ENCODE data around the gene LYST.
A peak's percentile ranks its signal among the peaks of the same experiment; 100 is the strongest.
"Not testable (repeated sequence)": the region's sequence is repeated elsewhere in the genome, so short reads cannot be mapped to it uniquely, and the experiment has no call there.

The LYST gene

GRCh38 chr1:235860829-235861228 lies 5.9 kb downstream of the LYST start:
- DNase-seq (ENCODE audit: low read depth in 2 of 2): no peak

- DNase-seq (ENCODE audit: low read depth in 2 of 2): no peak
Observed at GRCh38 chr1:235859789-235860188, 6.9 kb downstream of the LYST start.

DNA sequence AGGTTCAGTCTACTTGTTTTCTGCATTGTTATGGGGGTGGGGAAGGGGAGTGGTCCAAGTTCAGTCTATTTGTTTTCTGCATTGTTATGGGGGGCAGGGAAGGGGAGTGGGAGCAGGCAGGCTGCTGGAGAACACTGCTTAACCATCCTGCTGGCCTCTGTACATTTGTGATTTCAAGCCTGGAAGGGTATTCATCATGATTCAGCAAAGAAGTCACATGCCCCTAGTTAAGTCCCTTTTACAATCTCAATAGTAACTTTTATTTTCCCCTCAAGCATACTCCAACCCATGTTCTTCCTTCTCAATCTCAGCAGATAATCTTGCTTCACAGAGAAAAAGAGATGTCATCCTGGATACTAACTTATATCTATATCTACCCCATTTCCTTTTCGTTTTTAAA lies 7.9 kb downstream of the LYST start:
- no peak for DNase-seq (ENCODE audit: low read depth in 2 of 2)

DNA sequence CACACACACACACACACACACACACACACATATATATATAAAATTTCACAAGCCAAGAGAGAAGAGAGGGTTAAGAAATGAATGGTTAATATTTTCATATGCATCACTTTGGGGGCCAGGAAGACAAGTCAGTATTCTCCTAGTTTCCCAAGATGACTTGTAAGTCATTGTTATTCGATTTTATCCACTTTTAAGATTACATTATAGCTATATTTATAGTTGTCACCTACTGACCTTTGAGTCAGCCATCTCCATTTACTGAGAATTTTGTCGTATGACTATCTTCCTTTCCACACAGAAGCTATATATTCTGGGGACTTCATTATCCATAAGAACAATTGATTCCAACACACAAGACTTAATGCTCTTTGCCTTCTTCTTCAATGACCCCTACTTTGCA lies 8.9 kb downstream of the LYST start:
- DNase-seq (ENCODE audit: low read depth in 2 of 2): no peak

- DNase-seq (ENCODE audit: low read depth in 2 of 2): no peak
Observed at GRCh38 chr1:235855811-235856429, 10.8 kb downstream of the LYST start.

DNA sequence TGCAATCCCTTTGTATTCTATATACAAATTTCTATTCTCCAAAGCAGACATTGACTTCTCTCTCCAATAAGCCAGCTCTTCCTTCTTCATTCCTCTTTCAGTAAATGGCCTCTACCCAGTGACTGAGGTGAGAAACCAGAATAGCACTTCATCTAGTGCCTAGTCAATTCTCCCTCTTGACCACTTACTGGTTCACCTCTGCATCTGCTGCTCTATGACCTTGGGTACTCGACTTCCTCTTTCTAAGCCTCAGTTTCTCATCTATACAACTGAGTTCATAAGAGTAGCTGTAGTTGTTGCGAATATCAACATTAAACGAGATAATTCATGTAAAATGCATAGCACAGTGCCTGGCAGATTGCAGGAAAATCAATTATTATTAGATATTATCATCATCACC lies 12.4 kb downstream of the LYST start:
- DNase-seq (ENCODE audit: low read depth in 2 of 2): no peak

- DNase-seq (ENCODE audit: low read depth in 2 of 2): no peak
Observed at GRCh38 chr1:235853653-235854052, 13.1 kb downstream of the LYST start.

GRCh38 chr1:235852887-235853286 lies 13.8 kb downstream of the LYST start:
- DNase-seq (ENCODE audit: low read depth in 2 of 2): no peak

GRCh38 chr1:235851939-235852338 lies 14.8 kb downstream of the LYST start:
- DNase-seq (ENCODE audit: low read depth in 2 of 2): no peak

DNA sequence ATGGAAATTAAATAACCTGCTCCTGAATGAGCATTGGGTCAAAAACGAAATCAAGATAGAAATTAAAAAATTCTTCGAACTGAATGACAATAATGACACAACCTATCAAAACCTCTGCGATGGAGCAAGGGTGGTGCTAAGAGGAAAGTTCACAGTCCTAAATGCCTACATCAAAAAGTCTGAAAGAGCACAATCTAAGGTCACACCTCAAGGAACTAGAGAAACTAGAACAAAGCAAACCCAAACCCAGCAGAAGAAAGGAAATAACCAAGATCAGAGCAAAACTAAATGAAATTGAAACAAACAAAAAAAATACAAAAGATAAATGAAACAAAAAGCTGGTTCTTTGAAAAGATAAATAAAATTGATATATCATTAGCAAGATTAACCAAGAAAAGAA lies 18.5 kb downstream of the LYST start:
- DNase-seq (ENCODE audit: low read depth in 2 of 2): not testable (repeated sequence)

- DNase-seq (ENCODE audit: low read depth in 2 of 2): not testable (repeated sequence)
Observed at GRCh38 chr1:235845656-235846107, 21.0 kb downstream of the LYST start.

- DNase-seq (ENCODE audit: low read depth in 2 of 2): no peak
Observed at GRCh38 chr1:235844776-235845175, 21.9 kb downstream of the LYST start.

DNA sequence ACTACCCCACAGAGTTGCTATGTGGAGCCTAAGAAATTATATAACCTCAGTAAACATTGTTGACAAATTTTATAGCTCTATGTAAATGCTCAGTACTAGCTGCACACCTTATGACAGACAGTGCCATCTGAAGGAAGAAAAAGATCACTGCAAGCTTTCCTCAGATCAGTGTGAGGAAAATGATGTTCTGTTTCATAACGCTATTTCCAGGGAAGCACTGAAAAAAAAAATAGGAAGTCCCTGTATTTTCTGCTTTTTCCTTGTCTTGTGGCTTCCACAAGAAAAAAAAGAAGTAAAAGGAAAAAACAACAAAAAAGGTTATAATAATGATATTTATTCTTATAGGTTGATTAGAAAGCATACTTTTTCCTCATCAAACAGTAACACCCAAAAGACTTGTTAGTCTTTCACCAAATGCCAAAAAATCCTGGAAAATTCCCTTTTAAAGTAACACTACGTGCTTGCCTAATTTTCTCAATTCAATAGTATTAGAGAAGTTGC lies 23.2 kb downstream of the LYST start:
- no peak for DNase-seq (ENCODE audit: low read depth in 2 of 2)

- no peak for DNase-seq (ENCODE audit: low read depth in 2 of 2)
Observed at GRCh38 chr1:235841938-235842545, 24.7 kb downstream of the LYST start.

DNA sequence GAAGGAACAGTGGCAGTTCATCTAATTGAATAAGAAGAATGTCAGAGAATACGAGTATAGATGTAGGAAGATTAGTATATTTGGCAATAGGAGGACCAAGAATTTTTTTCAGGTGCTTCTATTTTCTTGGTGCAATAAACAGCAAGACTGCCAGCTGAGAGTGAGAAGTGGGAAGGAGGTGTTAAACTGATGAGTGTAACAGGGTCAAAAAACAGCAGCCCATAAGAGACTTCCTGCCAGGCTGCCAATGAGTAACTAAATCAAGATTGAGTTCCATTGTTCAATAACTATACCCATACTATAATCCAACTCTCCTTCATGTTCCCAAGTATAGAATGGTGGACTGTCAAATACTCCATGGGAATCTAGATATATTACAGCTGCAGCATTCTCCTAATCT lies 28.7 kb downstream of the LYST start:
- no peak for DNase-seq (ENCODE audit: low read depth in 2 of 2)

DNA sequence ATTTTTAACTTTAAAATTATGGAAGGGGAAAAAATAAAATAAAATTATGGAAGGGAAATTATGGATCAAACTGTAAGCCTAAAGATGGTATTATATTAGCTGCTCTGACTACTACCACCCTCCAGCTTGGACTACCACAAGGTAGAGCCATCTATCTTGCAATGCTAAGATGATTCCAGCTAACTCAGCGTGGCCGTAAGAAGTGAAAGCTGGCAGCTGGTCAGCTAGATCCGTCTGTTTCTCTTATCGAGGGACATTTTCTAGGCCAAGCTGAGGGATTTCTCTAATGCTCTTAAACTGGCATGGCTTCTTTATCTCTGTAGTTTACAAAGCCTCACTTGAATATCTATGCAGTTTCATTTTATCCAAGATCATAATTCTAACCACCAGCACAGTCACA lies 31.5 kb downstream of the LYST start:
- DNase-seq (ENCODE audit: low read depth in 2 of 2): no peak

DNA sequence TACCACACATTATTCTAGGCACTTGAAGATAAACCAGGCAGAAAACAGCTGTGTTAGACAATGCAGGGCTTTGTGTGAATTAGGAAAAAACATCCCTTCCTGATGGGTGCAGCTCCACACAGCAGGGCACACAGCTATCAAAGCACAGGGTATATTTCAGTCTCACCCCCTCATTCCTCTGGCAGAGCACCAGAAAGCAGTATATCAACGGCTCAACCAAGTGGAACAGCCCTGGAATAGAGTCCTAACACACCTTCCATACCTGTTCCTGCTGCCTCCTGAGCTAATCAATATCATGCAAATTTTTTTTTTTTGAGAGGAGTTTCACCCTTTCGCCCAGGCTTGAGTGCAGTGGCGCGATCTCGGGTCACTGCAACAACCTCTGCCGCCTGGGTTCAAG lies 32.1 kb downstream of the LYST start:
- DNase-seq (ENCODE audit: low read depth in 2 of 2): no peak

DNA sequence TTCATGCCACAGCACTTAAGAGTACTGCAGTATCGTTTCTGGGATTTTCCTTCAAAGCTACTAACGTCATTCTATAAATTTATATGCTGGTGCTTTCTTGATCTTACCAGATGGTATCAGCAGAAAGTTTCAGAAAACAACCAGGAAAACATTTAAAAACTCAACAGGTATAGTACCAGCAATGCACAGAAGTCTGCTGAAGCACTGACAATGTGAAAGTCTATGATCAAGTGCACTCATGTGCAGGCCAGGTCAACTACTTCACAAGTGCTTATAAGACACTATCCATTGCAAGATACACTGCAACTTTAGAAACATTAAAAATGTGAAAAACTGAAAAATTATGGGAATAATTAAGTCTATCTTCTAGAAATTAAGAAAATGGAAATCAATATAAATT lies 34.7 kb downstream of the LYST start:
- no peak for DNase-seq (ENCODE audit: low read depth in 2 of 2)

- peak; percentile 23 to 38 for DNase-seq (ENCODE audit: low read depth in 2 of 2)
Observed at GRCh38 chr1:235831148-235831547, 35.6 kb downstream of the LYST start.

GRCh38 chr1:235826102-235826854 lies 40.4 kb downstream of the LYST start:
- DNase-seq (ENCODE audit: low read depth in 2 of 2): no peak

DNA sequence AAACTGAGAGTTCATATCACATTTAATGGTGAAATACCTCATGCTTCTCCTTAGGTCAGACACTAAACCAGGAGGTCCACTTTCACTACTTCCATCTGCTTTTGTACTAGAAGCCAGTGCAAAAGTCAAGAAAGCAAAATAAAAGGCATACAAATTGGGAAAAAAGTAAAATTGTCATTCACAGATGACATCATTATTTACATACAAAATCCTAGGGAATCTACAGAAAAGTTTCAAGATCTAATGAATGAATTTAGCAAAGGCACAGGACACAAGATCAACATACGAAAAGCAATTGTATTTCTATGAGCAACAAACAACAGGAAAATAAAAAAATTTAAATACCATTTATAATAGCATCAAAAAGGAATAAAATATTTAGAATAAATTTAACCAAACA lies 41.5 kb downstream of the LYST start:
- DNase-seq (ENCODE audit: low read depth in 2 of 2): no peak

DNA sequence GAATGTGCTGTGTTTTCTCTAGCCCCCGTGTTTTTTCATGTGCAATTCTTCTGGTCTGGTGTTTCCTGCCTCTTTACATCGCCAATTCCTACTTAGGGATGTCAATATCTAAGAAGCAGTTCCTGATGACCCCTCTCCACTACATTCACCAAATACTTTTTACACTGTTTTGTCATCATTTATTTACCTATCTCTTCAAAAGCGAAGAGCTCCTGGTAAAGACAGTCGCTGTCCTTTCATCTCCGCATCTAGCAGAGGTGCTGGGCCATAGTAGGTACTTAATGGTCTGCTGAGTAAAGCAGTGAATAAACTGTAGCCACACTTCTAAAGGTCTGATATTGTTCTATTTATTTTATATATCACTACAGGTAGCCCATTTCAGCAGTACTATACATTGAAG lies 43.0 kb downstream of the LYST start:
- no peak for DNase-seq (ENCODE audit: low read depth in 2 of 2)

GRCh38 chr1:235822685-235823084 lies 44.0 kb downstream of the LYST start:
- no peak for DNase-seq (ENCODE audit: low read depth in 2 of 2)
